ENCODE data around the gene HIBADH. TPM values are rescaled to one million over a fixed set of nuclear protein-coding genes. Genes with fewer than 3 reads are reported as not detected.

Gene HIBADH
- total and polyA plus RNA-seq, 3 donors from 2014 or later = 49.8 to 77.4 (median 69.9) TPM

- no peak for TF ChIP-seq CTCF (IDR thresholded peaks at IDR 0.05)
- no peak for TF ChIP-seq POLR2A (IDR thresholded peaks at IDR 0.05)
- H3K36me3 ChIP-seq (ENCODE audit: low read depth, missing control alignments) = no peaks in the 10 kb centered on the region
- intact Hi-C loops (cut with DNase I; ENCODE audit: low total_unique reads) = no loop called here
- no peaks in the 10 kb centered on the region for H3K27me3 ChIP-seq
- no peak for DNase-seq
- WGBS, 2 donors = 58 to 62% methylated on average over 1 of the region's 1 CpG
- H3K9me3 ChIP-seq = no peaks in the 10 kb centered on the region
- peaks cover 9% of the 10 kb centered on the region for H3K4me1 ChIP-seq
- no peak overlapping the region for H3K4me3 ChIP-seq
- no peak overlapping the region for H3K27ac ChIP-seq
Observed at GRCh38 chr7:27631391-27631790, 31.3 kb downstream of the HIBADH start.

GRCh38 chr7:27627146-27627545 lies 35.5 kb downstream of the HIBADH start:
- intact Hi-C loops (cut with DNase I; ENCODE audit: low total_unique reads) = no loop called here
- no peaks in the 10 kb centered on the region for H3K4me1 ChIP-seq
- H3K27ac ChIP-seq = no peak overlapping the region
- WGBS, 2 donors = 88 to 89% methylated on average over 1 of the region's 1 CpG
- no peaks in the 10 kb centered on the region for H3K9me3 ChIP-seq
- no peak for DNase-seq
- no peaks in the 10 kb centered on the region for H3K27me3 ChIP-seq
- H3K4me3 ChIP-seq = no peak overlapping the region
- TF ChIP-seq POLR2A (IDR thresholded peaks at IDR 0.05) (no peak), CTCF (IDR thresholded peaks at IDR 0.05) (no peak)
- H3K36me3 ChIP-seq (ENCODE audit: low read depth, missing control alignments) = no peaks in the 10 kb centered on the region

- H3K27ac ChIP-seq = no peak overlapping the region
- DNase-seq = no peak
- no peaks in the 10 kb centered on the region for H3K4me1 ChIP-seq
- WGBS, 2 donors = 0 to 2% methylated on average over 1 of the region's 1 CpG
- TF ChIP-seq CTCF (IDR thresholded peaks at IDR 0.05) = no peak
- TF ChIP-seq POLR2A (IDR thresholded peaks at IDR 0.05) = no peak
- H3K4me3 ChIP-seq = no peak overlapping the region
- no peaks in the 10 kb centered on the region for H3K9me3 ChIP-seq
- H3K36me3 ChIP-seq (ENCODE audit: low read depth, missing control alignments) = no peaks in the 10 kb centered on the region
- H3K27me3 ChIP-seq = no peaks in the 10 kb centered on the region
- intact Hi-C loops (cut with DNase I; ENCODE audit: low total_unique reads) = no loop called here
Observed at GRCh38 chr7:27619492-27619891, 43.2 kb downstream of the HIBADH start.

GRCh38 chr7:27617651-27618381 lies 44.9 kb downstream of the HIBADH start:
- H3K36me3 ChIP-seq (ENCODE audit: low read depth, missing control alignments) = no peaks in the 10 kb centered on the region
- H3K9me3 ChIP-seq = no peaks in the 10 kb centered on the region
- no peak overlapping the region for H3K27ac ChIP-seq
- WGBS, 2 donors = 85% methylated on average over 7 to 9 of the region's 9 CpGs
- intact Hi-C loops (cut with DNase I; ENCODE audit: low total_unique reads) = no loop called here
- no peak overlapping the region for H3K4me3 ChIP-seq
- H3K27me3 ChIP-seq = no peaks in the 10 kb centered on the region
- TF ChIP-seq CTCF (IDR thresholded peaks at IDR 0.05) (no peak), POLR2A (IDR thresholded peaks at IDR 0.05) (no peak)
- no peaks in the 10 kb centered on the region for H3K4me1 ChIP-seq
- no peak for DNase-seq

All from testis (tissue), 3 donors.